WTC11 (cell line): Measurements from ENCODE around the gene SSTR5. TPM values are rescaled to one million over a fixed set of nuclear protein-coding genes. Genes with fewer than 3 reads are reported as not detected.

ENCODE experiments used
- ATAC-seq: fragments of 200-7000 bp; cut with Tn5 transposase; 2 replicates; pipeline ENCODE4 v1.10.0; 2021; ENCODE audit warnings: mild to moderate bottlenecking, moderate library complexity
- CTCF ChIA-PET: fragments of 300-600 bp; sonication (Branson Sonifier 250); formaldehyde crosslinking; loops from one replicate; lab custom pipeline; 2021; ENCODE audit warnings: antibody characterized with exemption; lab: Charles Lee
- POLR2A ChIA-PET: fragments of 350-600 bp; sonication (Branson Sonifier 250); formaldehyde crosslinking; loops from one replicate; lab custom pipeline; 2021; ENCODE audit warnings: antibody characterized with exemption; lab: Charles Lee
- DNase-seq: peaks from one replicate; pipeline ENCODE4 v3.0.0; 2021; ENCODE audit warnings: low spot score
- H3K27ac Mint-ChIP-seq: 2 replicates; pipeline ENCODE4 v1.8.0; 2021; ENCODE audit warnings: mixed read lengths
- H3K27me3 Mint-ChIP-seq: 2 replicates; pipeline ENCODE4 v1.8.0; 2021; ENCODE audit warnings: low read depth, mild to moderate bottlenecking, moderate library complexity, mixed read lengths
- H3K36me3 Mint-ChIP-seq: 2 replicates; pipeline ENCODE4 v1.8.0; 2021; ENCODE audit warnings: mixed read lengths
- H3K4me1 Mint-ChIP-seq: 2 replicates; pipeline ENCODE4 v1.8.0; 2022; ENCODE audit warnings: mixed read lengths
- H3K4me3 Mint-ChIP-seq: 2 replicates; pipeline ENCODE4 v1.8.0; 2021; ENCODE audit warnings: mild to moderate bottlenecking, moderate library complexity, mixed read lengths
- H3K9me3 Mint-ChIP-seq: 2 replicates; pipeline ENCODE4 v1.8.0; 2021; ENCODE audit warnings: mixed read lengths
- ARID4B ChIP-seq: sonication (generic); formaldehyde crosslinking; IDR thresholded peaks from 2 replicates; pipeline ENCODE4 v1.8.0; 2023; ENCODE audit warnings: missing genetic modification reagents, mild to moderate bottlenecking, borderline replicate concordance
- ATF2 ChIP-seq: sonication (generic); formaldehyde crosslinking; IDR thresholded peaks from 2 replicates; pipeline ENCODE4 v1.8.1; 2022; ENCODE audit warnings: low read depth, missing genetic modification reagents, borderline replicate concordance
- CREB1 ChIP-seq: sonication (generic); formaldehyde crosslinking; IDR thresholded peaks from 2 replicates; pipeline ENCODE4 v1.8.0; 2023; ENCODE audit warnings: mild to moderate bottlenecking, missing genetic modification reagents
- ESRRA ChIP-seq: sonication (generic); formaldehyde crosslinking; IDR thresholded peaks from 2 replicates; pipeline ENCODE4 v1.8.1; 2022; ENCODE audit warnings: mild to moderate bottlenecking, missing genetic modification reagents, borderline replicate concordance
- FOXP1 ChIP-seq: sonication (generic); formaldehyde crosslinking; IDR thresholded peaks from 2 replicates; pipeline ENCODE4 v1.8.0; 2022; ENCODE audit warnings: missing genetic modification reagents, mild to moderate bottlenecking, moderate library complexity, borderline replicate concordance
- IRF1 ChIP-seq: sonication (generic); formaldehyde crosslinking; IDR thresholded peaks from 2 replicates; pipeline ENCODE4 v1.8.0; 2023; ENCODE audit warnings: missing genetic modification reagents
- MXD4 ChIP-seq: fragments of 250-450 bp; sonication (Bioruptor Pico); IDR thresholded peaks from 2 replicates; pipeline ENCODE4 v1.8.0; 2021; ENCODE audit warnings: mild to moderate bottlenecking, moderate library complexity, borderline replicate concordance
- MYBL2 ChIP-seq: sonication (generic); formaldehyde crosslinking; IDR thresholded peaks from 2 replicates; pipeline ENCODE4 v1.8.1; 2023; ENCODE audit warnings: mild to moderate bottlenecking, moderate library complexity, missing genetic modification reagents
- NFYB ChIP-seq: sonication (generic); formaldehyde crosslinking; conservative IDR thresholded peaks from 2 replicates; pipeline ENCODE4 v1.8.0; 2022; ENCODE audit warnings: low read depth, missing genetic modification reagents
- NR2C2 ChIP-seq: sonication (generic); formaldehyde crosslinking; IDR thresholded peaks from 2 replicates; pipeline ENCODE4 v1.8.0; 2022; ENCODE audit warnings: mild to moderate bottlenecking, missing genetic modification reagents
- PRRX2 ChIP-seq: fragments of 250-450 bp; sonication (Bioruptor Pico); IDR thresholded peaks from 2 replicates; pipeline ENCODE4 v1.8.0; 2021; ENCODE audit warnings: mild to moderate bottlenecking
- ZNF232 ChIP-seq: sonication (generic); formaldehyde crosslinking; IDR thresholded peaks from 2 replicates; pipeline ENCODE4 v1.8.0; 2022; ENCODE audit warnings: mild to moderate bottlenecking, missing genetic modification reagents
- ZNF396 ChIP-seq: fragments of 250-450 bp; sonication (Bioruptor Pico); IDR thresholded peaks from 2 replicates; pipeline ENCODE4 v1.8.0; 2021; ENCODE audit warnings: mild to moderate bottlenecking, moderate library complexity, borderline replicate concordance
- total RNA-seq: library from RNA; stranded (reverse); gene quantifications from 3 replicates; pipeline ENCODE4 v1.2.3, GENCODE V29; 2021
- TF ChIP-seq, protein P1 (sequence below): sonication (generic); formaldehyde crosslinking; IDR thresholded peaks from 2 replicates; pipeline ENCODE4 v1.8.1; 2022; ENCODE audit warnings: mild to moderate bottlenecking, missing genetic modification reagents, moderate library complexity, borderline replicate concordance
- TF ChIP-seq, protein P2 (sequence below): fragments of 250-450 bp; sonication (Bioruptor Pico); IDR thresholded peaks from 2 replicates; pipeline ENCODE4 v1.8.0; 2021; ENCODE audit warnings: mild to moderate bottlenecking
- TF ChIP-seq, protein P3 (sequence below): fragments of 200-600 bp; IDR thresholded peaks from 2 replicates; pipeline ENCODE4 v1.8.0; 2022; ENCODE audit warnings: antibody characterized with exemption
- TF ChIP-seq, protein P4 (sequence below): fragments of 250-450 bp; sonication (Bioruptor Pico); IDR thresholded peaks from 2 replicates; pipeline ENCODE4 v1.9.0; 2021; ENCODE audit warnings: mild to moderate bottlenecking
- TF ChIP-seq, protein P5 (sequence below): fragments of 250-450 bp; sonication (Bioruptor Pico); IDR thresholded peaks from 2 replicates; pipeline ENCODE4 v2.1.2; 2022; ENCODE audit warnings: mild to moderate bottlenecking, moderate library complexity

SSTR5 gene
- total RNA-seq, 1 experiment from 2014 or later: 0.61 TPM

DNA sequence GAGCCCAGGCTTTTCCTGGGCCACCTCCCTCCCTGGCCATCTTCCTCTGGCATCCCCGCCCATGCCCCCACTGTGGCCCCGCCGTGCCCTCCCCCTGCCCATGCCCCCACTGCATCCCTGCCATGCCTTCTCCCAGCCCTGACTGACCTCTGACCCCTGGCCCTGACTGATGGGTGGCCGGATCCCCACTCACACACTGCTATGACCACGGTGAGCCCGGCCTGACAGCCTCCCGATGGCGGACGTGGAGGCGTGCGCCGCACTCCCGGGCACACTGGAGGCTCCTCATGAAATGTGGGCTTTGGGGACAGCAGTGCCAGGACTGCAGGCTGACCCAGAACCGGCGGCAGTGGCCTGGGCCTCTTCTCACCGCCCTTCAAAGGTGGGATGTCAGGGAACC lies 34.1 kb downstream of the SSTR5 start:
- no peak for ATAC-seq
- H3K27ac Mint-ChIP-seq: no peak overlapping the region
- POLR2A ChIA-PET: no interaction called here
- no peak overlapping the region for H3K4me3 Mint-ChIP-seq
- no peak for TF ChIP-seq MYBL2
- no peak for TF ChIP-seq ARID4B (CRISPR knock-in tag)
- TF ChIP-seq NFYB (CRISPR knock-in tag): no peak
- no peak for TF ChIP-seq ZNF232 (CRISPR knock-in tag)
- TF ChIP-seq, protein P1, sequence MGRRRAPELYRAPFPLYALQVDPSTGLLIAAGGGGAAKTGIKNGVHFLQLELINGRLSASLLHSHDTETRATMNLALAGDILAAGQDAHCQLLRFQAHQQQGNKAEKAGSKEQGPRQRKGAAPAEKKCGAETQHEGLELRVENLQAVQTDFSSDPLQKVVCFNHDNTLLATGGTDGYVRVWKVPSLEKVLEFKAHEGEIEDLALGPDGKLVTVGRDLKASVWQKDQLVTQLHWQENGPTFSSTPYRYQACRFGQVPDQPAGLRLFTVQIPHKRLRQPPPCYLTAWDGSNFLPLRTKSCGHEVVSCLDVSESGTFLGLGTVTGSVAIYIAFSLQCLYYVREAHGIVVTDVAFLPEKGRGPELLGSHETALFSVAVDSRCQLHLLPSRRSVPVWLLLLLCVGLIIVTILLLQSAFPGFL (CRISPR knock-in tag): no peak
- TF ChIP-seq, protein P2, sequence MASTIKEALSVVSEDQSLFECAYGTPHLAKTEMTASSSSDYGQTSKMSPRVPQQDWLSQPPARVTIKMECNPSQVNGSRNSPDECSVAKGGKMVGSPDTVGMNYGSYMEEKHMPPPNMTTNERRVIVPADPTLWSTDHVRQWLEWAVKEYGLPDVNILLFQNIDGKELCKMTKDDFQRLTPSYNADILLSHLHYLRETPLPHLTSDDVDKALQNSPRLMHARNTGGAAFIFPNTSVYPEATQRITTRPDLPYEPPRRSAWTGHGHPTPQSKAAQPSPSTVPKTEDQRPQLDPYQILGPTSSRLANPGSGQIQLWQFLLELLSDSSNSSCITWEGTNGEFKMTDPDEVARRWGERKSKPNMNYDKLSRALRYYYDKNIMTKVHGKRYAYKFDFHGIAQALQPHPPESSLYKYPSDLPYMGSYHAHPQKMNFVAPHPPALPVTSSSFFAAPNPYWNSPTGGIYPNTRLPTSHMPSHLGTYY (CRISPR knock-in tag): no peak
- no peak for TF ChIP-seq MXD4 (CRISPR knock-in tag)
- TF ChIP-seq CREB1 (CRISPR knock-in tag): no peak
- TF ChIP-seq PRRX2 (CRISPR knock-in tag): no peak
- TF ChIP-seq, protein P3, sequence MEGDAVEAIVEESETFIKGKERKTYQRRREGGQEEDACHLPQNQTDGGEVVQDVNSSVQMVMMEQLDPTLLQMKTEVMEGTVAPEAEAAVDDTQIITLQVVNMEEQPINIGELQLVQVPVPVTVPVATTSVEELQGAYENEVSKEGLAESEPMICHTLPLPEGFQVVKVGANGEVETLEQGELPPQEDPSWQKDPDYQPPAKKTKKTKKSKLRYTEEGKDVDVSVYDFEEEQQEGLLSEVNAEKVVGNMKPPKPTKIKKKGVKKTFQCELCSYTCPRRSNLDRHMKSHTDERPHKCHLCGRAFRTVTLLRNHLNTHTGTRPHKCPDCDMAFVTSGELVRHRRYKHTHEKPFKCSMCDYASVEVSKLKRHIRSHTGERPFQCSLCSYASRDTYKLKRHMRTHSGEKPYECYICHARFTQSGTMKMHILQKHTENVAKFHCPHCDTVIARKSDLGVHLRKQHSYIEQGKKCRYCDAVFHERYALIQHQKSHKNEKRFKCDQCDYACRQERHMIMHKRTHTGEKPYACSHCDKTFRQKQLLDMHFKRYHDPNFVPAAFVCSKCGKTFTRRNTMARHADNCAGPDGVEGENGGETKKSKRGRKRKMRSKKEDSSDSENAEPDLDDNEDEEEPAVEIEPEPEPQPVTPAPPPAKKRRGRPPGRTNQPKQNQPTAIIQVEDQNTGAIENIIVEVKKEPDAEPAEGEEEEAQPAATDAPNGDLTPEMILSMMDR: no peak
- TF ChIP-seq, all 79 proteins: peak for 0
- CTCF ChIA-PET: interaction anchor here (1.0 to 1.4 kb wide), 2 partner anchors 36 to 87 kb away, joined by 3 to 7 read pairs; no protein-coding TSS in a partner anchor
- Mint-ChIP-seq H3K9me3 (no peaks in the 10 kb centered on the region), H3K27me3 (peaks cover 13% of the 10 kb centered on the region; the same call in 1 of the 2 replicates), H3K4me1 (no peaks in the 10 kb centered on the region), H3K36me3 (no peaks in the 10 kb centered on the region)
- no peak for DNase-seq

- DNase-seq (no peak), ATAC-seq (no peak)
- Mint-ChIP-seq H3K27me3 (peaks cover 13% of the 10 kb centered on the region; the same call in 1 of the 2 replicates), H3K36me3 (no peaks in the 10 kb centered on the region), H3K4me1 (no peaks in the 10 kb centered on the region), H3K27ac (no peak overlapping the region), H3K9me3 (no peaks in the 10 kb centered on the region), H3K4me3 (no peak overlapping the region)
- ChIA-PET CTCF (interaction anchor here (0.9 to 2.1 kb wide), 2 partner anchors 52 to 87 kb away, joined by 3 to 6 read pairs; no protein-coding TSS in a partner anchor), POLR2A (no interaction called here)
- TF ChIP-seq ATF2 (no peak), FOXP1 (CRISPR knock-in tag) (no peak), ZNF396 (no peak), IRF1 (no peak), NR2C2 (no peak), ESRRA (CRISPR knock-in tag) (no peak)
- TF ChIP-seq, protein P4, sequence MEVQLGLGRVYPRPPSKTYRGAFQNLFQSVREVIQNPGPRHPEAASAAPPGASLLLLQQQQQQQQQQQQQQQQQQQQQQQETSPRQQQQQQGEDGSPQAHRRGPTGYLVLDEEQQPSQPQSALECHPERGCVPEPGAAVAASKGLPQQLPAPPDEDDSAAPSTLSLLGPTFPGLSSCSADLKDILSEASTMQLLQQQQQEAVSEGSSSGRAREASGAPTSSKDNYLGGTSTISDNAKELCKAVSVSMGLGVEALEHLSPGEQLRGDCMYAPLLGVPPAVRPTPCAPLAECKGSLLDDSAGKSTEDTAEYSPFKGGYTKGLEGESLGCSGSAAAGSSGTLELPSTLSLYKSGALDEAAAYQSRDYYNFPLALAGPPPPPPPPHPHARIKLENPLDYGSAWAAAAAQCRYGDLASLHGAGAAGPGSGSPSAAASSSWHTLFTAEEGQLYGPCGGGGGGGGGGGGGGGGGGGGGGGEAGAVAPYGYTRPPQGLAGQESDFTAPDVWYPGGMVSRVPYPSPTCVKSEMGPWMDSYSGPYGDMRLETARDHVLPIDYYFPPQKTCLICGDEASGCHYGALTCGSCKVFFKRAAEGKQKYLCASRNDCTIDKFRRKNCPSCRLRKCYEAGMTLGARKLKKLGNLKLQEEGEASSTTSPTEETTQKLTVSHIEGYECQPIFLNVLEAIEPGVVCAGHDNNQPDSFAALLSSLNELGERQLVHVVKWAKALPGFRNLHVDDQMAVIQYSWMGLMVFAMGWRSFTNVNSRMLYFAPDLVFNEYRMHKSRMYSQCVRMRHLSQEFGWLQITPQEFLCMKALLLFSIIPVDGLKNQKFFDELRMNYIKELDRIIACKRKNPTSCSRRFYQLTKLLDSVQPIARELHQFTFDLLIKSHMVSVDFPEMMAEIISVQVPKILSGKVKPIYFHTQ (CRISPR knock-in tag): no peak
- TF ChIP-seq, protein P5, sequence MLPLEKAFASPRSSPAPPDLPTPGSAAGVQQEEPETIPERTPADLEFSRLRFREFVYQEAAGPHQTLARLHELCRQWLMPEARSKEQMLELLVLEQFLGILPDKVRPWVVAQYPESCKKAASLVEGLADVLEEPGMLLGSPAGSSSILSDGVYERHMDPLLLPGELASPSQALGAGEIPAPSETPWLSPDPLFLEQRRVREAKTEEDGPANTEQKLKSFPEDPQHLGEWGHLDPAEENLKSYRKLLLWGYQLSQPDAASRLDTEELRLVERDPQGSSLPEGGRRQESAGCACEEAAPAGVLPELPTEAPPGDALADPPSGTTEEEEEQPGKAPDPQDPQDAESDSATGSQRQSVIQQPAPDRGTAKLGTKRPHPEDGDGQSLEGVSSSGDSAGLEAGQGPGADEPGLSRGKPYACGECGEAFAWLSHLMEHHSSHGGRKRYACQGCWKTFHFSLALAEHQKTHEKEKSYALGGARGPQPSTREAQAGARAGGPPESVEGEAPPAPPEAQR (CRISPR knock-in tag): no peak
These were observed 34.6 kb downstream of the SSTR5 start for GRCh38 chr16:1107141-1107540.
